MCF 10A (cell line): Measurements from ENCODE around the gene DTX3. TPM values are rescaled to one million over a fixed set of nuclear protein-coding genes. Genes with fewer than 3 reads are reported as not detected.

Experiments
- BruUV-seq: library from RNA; stranded (reverse); fragments of 400-500 nt; replicated peaks from 2 replicates; lab custom pipeline; 2021; lab: Mats Ljungman, UMichigan
- CTCF ChIA-PET: fragments of 300-600 bp; sonication (Branson Sonifier 250); formaldehyde crosslinking; extraction: SDS; loops from one replicate; lab custom pipeline; 2021; ENCODE audit warnings: antibody characterized with exemption, inconsistent platforms; lab: Yijun Ruan, JAX
- POLR2A ChIA-PET: fragments of 300-600, 350-650 bp; sonication (Branson Sonifier 250); formaldehyde crosslinking; extraction: SDS; loops from one replicate; lab custom pipeline; 2020; ENCODE audit warnings: antibody characterized with exemption, inconsistent platforms; lab: Yijun Ruan, JAX
- DNase-seq: peaks from one replicate; pipeline ENCODE4 v3.0.0-alpha.2; 2018; ENCODE audit not compliant: unreplicated experiment
- H3K27ac Mint-ChIP-seq: one replicate; pipeline ENCODE4 v1.8.0; 2022; ENCODE audit warnings: mild to moderate bottlenecking, low read depth, mixed read lengths; ENCODE audit not compliant: unreplicated experiment
- H3K27me3 Mint-ChIP-seq: one replicate; pipeline ENCODE4 v1.8.0; 2022; ENCODE audit warnings: mixed read lengths; ENCODE audit not compliant: insufficient read depth, unreplicated experiment
- H3K36me3 Mint-ChIP-seq: one replicate; pipeline ENCODE4 v1.8.0; 2022; ENCODE audit warnings: mild to moderate bottlenecking, moderate library complexity, mixed read lengths; ENCODE audit not compliant: insufficient read depth, unreplicated experiment
- H3K4me1 Mint-ChIP-seq: one replicate; pipeline ENCODE4 v1.8.0; 2022; ENCODE audit warnings: mixed read lengths; ENCODE audit not compliant: insufficient read depth, unreplicated experiment
- H3K4me3 Mint-ChIP-seq: one replicate; pipeline ENCODE4 v1.8.0; 2022; ENCODE audit warnings: mild to moderate bottlenecking, moderate library complexity, mixed read lengths; ENCODE audit not compliant: unreplicated experiment
- H3K9me3 Mint-ChIP-seq: one replicate; pipeline ENCODE4 v1.8.0; 2022; ENCODE audit warnings: mixed read lengths; ENCODE audit not compliant: unreplicated experiment
- intact Hi-C: fragments of 100-400 bp; cut with micrococcal nuclease; formaldehyde crosslinking; loops from 2 replicates; pipeline ENCODE4 v1.14.1; 2022
- total RNA-seq: library from RNA; stranded (reverse); gene quantifications from 2 replicates; pipeline ENCODE4 v1.2.3, GENCODE V29; 2022
- TF ChIP-seq, protein P1 (sequence below): fragments of 200-600 bp; IDR thresholded peaks from one replicate; pipeline ENCODE4 v1.8.0; 2022; ENCODE audit warnings: antibody characterized with exemption, mild to moderate bottlenecking; ENCODE audit not compliant: unreplicated experiment

DTX3 gene
- total RNA-seq, 1 experiment from 2014 or later = 2.0 TPM

- intact Hi-C loops = loop anchor here (1.0 to 2.0 kb wide), 3 partner anchors 38 to 154 kb away; no protein-coding TSS in a partner anchor
- POLR2A ChIA-PET = interaction anchor here (0.6 to 2.3 kb wide), 7 partner anchors 9 to 162 kb away, joined by 3 to 10 read pairs (median 3); partner anchors contain the start of genes PIP4K2C and TSPAN31
- BruUV-seq = no TSS peak
- Mint-ChIP-seq H3K4me1 (no peaks in the 10 kb centered on the region), H3K4me3 (no peak overlapping the region), H3K27ac (no peak overlapping the region), H3K9me3 (no peaks in the 10 kb centered on the region), H3K36me3 (no peaks in the 10 kb centered on the region), H3K27me3 (no peaks in the 10 kb centered on the region)
- TF ChIP-seq, protein P1, sequence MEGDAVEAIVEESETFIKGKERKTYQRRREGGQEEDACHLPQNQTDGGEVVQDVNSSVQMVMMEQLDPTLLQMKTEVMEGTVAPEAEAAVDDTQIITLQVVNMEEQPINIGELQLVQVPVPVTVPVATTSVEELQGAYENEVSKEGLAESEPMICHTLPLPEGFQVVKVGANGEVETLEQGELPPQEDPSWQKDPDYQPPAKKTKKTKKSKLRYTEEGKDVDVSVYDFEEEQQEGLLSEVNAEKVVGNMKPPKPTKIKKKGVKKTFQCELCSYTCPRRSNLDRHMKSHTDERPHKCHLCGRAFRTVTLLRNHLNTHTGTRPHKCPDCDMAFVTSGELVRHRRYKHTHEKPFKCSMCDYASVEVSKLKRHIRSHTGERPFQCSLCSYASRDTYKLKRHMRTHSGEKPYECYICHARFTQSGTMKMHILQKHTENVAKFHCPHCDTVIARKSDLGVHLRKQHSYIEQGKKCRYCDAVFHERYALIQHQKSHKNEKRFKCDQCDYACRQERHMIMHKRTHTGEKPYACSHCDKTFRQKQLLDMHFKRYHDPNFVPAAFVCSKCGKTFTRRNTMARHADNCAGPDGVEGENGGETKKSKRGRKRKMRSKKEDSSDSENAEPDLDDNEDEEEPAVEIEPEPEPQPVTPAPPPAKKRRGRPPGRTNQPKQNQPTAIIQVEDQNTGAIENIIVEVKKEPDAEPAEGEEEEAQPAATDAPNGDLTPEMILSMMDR = peak; percentile 82
- CTCF ChIA-PET = interaction anchor here (0.5 to 7.5 kb wide), 56 partner anchors 10 to 892 kb away, joined by 3 to 72 read pairs (median 4); partner anchors contain the start of genes B4GALNT1, DCTN2, DTX3 and KIF5A
- DNase-seq = peak; percentile 79
These were observed 21.4 kb upstream of the DTX3 start for GRCh38 chr12:57583008-57583831.

GRCh38 chr12:57584050-57584449 lies 20.6 kb upstream of the DTX3 start:
- intact Hi-C loops = no loop called here
- Mint-ChIP-seq H3K27me3 (no peaks in the 10 kb centered on the region), H3K9me3 (no peaks in the 10 kb centered on the region), H3K4me3 (no peak overlapping the region), H3K4me1 (no peaks in the 10 kb centered on the region), H3K27ac (no peak overlapping the region), H3K36me3 (no peaks in the 10 kb centered on the region)
- POLR2A ChIA-PET = interaction anchor here (0.6 to 2.3 kb wide), 5 partner anchors 8 to 109 kb away, joined by 3 to 10 read pairs (median 3); partner anchors contain the start of genes DCTN2 and PIP4K2C
- TF ChIP-seq, protein P1 = no peak
- no peak for DNase-seq
- CTCF ChIA-PET = interaction anchor here (0.5 to 7.5 kb wide), 39 partner anchors 9 to 893 kb away, joined by 3 to 72 read pairs (median 4); partner anchors contain the start of genes B4GALNT1, DTX3, OS9 and STAC3
- no TSS peak for BruUV-seq

GRCh38 chr12:57584690-57585089 lies 19.9 kb upstream of the DTX3 start:
- no peak for DNase-seq
- H3K9me3 Mint-ChIP-seq = no peaks in the 10 kb centered on the region
- CTCF ChIA-PET = interaction anchor here (0.6 to 7.5 kb wide), 19 partner anchors 8 to 415 kb away, joined by 3 to 72 read pairs (median 5); partner anchors contain the start of genes B4GALNT1, DTX3 and OS9
- H3K4me3 Mint-ChIP-seq = no peak overlapping the region
- H3K27me3 Mint-ChIP-seq = no peaks in the 10 kb centered on the region
- no peaks in the 10 kb centered on the region for H3K4me1 Mint-ChIP-seq
- H3K36me3 Mint-ChIP-seq = no peaks in the 10 kb centered on the region
- intact Hi-C loops = no loop called here
- TF ChIP-seq, protein P1 = no peak
- H3K27ac Mint-ChIP-seq = no peak overlapping the region
- no TSS peak for BruUV-seq
- POLR2A ChIA-PET = interaction anchor here (0.6 kb wide), 1 partner anchor 38 kb away, joined by 3 read pairs; the partner anchor contains the start of gene DCTN2

DNA sequence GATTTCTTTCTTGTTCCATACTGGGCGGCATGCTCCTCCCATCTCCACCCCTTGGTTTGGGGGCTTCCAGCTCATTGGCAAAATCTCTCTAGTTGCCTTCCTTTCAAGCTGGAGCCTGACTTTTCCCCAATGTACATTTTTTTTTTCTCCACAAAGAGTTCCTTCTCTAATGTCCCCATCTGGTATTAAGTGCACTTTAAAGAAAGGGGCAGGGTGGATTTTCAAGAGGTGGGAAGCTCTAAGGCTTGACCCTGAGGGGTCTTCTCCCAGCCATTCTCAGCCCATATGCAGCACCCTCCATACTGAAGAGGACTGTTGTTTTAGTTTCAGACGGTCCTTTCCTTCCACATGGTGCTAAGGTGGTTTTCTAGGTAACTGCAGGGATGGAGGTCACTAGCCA lies 19.5 kb upstream of the DTX3 start:
- no peaks in the 10 kb centered on the region for H3K36me3 Mint-ChIP-seq
- POLR2A ChIA-PET = interaction anchor here (0.6 kb wide), 1 partner anchor 160 kb away, joined by 3 read pairs; the partner anchor contains the start of gene TSPAN31
- no peak overlapping the region for H3K4me3 Mint-ChIP-seq
- intact Hi-C loops = no loop called here
- no peak overlapping the region for H3K27ac Mint-ChIP-seq
- TF ChIP-seq, protein P1 = no peak
- H3K4me1 Mint-ChIP-seq = no peaks in the 10 kb centered on the region
- DNase-seq = no peak
- H3K9me3 Mint-ChIP-seq = no peaks in the 10 kb centered on the region
- BruUV-seq = no TSS peak
- CTCF ChIA-PET = interaction anchor here (0.8 to 7.5 kb wide), 15 partner anchors 8 to 416 kb away, joined by 3 to 72 read pairs (median 12); partner anchors contain the start of genes B4GALNT1, DTX3 and OS9
- no peaks in the 10 kb centered on the region for H3K27me3 Mint-ChIP-seq
